Activated CD4-positive, alpha-beta T cell treated with anti-CD3 and anti-CD28 coated beads for 24 hours (primary cell): ENCODE data around the gene RBM19.
A peak's percentile ranks its signal among the peaks of the same experiment; 100 is the strongest.

Experiments used
- DNase-seq, 2 donors: peaks; one replicate each; pipeline ENCODE4 v3.0.0-alpha.2; 2020; ENCODE audit warnings: low read depth in 2 of 2

RBM19 gene

DNA sequence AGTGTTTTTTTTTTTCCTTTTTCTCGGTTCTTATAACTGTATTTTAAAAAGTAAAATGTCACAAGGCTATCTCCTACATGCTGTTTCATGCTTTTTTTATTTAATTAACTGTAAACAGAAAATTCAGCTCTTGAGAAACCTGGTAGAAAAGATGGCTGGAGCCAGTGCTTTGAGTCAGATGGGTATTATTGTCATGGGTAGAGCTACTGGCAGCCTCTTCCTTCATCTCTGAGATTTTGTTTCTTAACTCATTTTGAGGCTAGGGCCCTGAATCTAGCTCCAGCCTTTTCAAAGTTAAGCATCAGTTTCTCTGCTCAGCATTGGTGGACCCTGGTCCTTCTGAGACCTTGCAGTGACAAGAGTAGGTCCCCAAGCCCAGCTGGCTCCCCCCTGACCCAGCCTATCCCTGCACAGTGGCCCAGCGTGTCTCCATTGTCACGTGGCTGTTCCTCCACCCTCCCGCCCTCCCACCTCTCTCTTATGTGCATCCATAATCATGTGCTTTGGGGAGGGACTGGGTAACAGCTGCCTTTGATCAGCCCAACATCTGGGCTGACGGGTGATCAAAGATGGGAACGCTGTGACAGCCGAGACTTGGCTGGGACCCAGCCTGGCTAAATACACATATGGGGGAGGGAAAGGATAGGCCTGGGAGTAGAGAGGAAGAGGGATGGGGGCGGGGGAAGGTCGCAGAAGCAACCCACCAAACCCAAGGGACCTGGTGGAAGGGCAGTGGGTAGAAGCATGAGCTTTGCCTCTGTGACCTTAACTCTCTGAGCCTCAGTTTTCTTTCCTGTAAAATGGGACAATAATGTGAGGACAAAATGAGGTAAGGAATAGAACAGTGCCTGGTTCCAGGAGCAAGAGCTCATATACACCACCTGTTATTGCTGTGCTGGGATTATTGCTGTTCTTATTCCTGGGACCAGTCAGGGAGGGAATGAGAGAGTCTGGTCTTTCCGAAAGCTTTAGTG, 24.4 kb upstream of the RBM19 start:
- DNase-seq, result no peak

DNA sequence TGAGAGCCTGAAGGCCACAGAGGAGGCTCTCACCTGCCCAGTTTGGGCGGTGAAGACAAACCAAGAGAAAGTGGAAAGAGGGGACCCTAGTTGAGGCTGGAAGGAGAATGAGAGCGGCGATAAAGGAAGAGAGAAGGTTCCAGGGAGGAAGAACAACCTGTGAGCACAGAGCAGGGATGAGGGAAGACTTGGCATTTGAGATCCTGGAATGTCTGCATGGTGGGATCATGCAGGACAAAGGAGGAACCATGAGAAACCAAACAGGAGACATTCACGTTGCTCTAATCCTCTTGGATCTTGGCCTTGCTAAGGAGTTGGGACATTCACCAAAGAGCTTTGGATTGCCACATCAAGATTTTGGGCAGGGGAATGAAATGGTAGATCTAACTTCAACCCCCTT, 22.9 kb upstream of the RBM19 start:
- no peak for DNase-seq

DNA sequence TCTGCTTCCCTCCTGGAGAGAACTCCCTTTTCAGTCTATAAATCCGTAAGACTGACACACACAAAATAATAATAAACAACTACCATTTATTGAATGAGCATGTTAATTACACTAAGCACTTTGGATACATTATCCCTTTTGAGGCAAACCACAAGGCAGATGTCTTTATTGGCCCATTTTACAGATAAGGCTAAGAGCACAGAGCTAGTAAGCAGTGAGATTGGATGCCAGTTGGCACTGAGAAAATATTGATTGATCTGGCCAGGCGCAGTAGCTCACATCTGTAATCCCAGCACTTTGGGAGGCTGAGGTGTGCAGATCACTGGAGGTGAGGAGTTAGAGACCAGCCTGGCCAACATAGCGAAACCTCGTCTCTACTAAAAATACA, 21.9 kb upstream of the RBM19 start:
- no peak for DNase-seq

DNA sequence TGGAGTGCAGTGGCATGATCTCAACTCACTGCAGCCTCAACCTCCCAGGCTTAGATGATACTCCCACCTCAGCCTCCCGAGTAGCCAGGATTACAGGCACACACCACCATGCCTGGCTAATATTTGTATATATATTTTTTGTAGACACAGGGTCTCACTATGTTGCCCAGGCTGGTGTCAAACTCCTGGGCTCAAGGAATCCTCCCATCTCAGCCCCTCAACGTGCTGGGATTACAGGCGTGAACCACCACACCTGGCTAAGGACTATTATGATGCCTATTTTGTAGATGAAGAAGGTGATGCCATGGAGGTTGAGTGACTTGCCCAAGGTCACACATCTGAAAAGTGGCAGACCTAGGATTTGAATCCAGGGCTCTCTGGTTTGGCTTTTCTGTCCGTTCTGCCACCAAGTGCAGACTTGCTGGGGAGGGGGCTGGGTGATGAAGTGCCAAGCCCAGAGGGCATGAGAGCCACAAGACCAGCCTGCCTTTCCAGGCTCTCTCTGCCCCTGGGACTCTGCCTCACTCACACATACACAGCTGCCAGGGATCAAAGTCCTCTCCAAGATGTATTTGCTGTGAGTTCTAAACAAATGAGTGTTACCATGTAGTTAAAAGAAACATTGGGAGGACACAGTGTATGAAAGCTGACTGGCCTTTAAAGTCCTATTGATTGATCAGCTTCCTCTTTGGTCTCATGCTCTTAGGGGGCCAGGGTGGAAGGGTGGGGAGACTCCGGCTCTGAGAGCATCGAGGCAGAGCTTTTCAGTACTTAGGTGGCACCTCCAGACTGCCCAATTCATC, 21.3 kb upstream of the RBM19 start:
- no peak for DNase-seq

DNA sequence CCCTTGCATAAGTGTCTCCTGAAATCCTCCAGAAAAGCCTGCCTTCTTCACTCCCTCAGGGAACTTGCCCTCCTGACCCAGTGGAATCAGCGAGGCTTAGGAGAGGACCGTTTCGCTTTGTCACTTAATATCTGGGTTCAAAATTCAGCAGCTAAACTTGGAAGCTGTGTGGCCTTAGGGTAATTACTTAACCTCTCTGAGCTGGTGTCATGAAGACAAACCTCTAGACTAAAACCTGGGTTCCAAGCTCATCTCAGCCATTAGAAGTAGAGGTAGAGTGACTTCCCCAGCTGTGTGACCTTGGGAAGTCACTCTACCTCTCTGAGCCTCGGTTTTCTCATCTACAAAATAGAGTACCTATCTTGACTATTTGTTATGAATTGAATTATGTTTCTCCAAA, 18.3 kb upstream of the RBM19 start:
- DNase-seq, result no peak

DNA sequence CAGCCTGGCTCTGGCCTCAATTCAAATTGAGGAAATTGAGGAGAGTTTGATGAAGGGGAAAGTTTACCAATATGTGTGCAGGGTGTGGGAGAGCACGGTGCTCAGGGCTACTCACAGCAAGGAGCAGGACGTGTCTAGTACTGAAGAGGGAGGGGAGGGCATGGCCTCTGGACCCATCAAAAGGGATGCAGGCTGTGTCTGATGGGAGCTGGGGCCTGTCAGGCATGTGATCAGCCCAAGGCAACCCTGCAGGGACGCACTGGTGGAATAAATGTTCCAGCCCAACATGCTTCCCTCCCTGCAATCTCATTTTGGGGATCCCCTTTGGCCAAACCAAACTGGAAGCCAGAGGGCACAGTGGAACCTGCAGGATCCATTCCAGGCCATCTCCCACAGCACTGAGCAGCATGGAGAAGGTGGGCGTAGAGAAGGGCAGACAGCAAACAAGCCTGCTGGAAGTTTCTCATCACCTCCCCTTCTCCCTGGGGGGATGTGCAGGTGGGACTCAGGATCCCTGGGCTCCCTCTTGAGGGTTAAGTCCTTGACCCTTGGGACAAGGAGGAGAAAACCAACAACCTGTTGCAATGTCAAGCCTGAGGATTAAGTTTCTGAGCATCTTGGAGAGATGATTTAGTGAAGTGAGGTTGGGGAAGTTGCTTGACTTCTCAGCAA, 17.8 kb upstream of the RBM19 start:
- no peak for DNase-seq

DNA sequence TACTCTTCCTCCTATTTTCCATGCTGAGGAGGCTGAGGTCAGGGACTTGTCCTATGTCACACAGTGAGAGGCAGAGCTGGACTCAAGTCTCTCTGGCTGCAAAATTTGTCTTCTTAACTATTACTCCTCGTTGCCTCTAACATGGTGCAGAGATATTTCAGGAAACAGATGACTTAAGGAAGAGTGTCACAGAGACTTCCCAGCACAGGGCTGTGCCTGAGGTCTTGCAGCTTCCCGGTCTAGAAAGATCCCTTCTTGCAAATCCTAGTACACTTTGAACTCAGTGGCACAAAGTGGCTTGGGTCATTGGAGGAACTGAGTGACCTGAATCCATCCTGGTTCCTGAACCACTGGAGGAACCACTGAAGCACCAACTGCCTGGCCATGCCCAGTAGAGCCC, 17.1 kb upstream of the RBM19 start:
- no peak for DNase-seq

DNA sequence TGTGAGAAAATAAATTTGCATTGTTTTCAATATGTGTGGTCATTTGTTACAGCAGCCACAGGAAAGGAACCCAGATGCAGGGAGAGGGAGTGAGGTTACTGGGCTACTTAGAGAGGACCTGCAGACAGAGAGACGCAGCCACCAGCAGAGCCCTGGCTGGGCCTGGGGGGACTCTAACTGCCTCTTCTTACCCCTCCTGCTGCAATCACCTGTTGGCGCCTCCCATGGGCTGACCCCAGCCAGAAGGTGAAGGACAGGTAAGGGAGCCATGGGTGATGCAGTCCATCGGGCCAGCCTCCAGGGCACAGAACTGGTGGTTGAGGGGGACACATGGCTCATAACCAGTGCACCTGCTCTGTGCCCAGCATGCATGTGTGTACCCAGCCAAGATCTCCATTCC, 15.8 kb upstream of the RBM19 start:
- DNase-seq, result no peak

DNA sequence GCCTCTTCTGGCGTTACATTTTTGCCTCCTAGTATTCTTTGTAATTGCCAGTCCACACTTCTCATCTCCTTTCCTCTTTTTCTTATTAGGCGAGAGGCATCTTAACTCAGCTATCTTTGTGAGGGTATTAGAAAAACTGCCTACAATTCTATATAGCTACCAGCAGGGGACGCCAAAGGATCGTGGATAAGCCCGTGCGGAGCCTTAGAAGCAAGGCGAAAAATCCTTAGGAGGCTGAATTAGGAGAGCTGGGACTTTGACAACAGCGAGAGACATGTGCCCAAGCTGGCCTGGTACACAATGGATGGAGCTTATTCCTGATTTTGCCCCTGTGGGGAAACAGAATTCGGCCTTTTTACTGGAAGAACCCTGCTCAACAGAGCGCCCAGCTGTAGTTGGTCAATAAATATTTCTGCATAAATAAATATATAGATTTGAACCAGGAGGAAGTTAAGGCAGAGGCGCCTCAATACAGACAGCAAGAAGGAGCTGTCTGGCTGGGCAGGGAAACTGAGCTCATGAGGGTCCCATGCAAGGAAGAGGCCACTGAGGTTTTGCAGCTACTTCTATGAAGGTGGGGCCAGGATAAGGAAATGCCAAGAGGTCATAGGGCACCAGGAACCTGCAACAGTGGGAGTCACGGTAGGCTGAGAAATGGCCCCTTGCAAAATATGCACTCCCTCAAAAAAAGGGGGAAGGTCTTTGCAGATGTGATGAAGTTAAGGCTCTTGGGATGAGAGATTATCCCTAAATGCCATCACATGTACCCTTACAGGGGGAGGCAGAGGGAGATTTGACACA, 14.6 kb upstream of the RBM19 start:
- no peak for DNase-seq

DNA sequence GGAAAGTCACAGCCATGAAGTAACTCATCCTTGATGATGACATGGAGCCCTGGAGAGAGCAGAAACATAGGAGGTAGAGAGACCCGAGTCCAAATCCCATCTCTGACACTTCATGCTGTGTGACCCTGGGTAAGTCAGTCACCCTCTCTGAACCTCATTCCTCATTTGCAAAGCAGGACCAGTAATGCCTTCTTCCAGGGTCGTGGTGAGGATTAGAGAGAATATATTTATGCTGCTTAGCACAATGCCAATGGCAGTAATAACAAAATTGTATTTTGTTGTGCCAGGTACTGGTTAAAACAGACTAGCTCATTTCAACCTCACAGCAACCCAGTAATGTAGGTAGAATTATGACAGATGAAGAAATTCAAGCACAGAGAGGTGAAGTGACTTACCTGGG, 13.9 kb upstream of the RBM19 start:
- no peak for DNase-seq

DNA sequence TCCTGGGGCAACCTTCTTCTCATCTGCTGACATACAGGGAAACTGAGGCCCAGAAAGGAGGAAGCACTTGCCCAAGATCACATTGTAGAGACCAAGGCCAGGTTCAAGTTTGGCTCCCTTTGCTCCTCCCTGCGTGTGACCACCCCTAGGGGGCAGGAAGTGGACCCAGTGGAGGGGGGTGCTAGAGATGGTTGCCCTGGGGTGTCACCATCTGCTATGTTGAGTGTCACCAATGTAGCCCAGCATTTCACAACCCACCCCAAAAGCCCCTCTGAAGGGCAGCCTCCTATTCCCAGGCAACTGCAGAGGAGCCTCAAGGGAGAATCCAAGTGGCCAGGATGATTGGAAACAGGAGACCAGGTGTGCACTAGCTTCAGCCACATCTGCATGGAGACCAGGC, 12.0 kb upstream of the RBM19 start:
- no peak for DNase-seq

DNA sequence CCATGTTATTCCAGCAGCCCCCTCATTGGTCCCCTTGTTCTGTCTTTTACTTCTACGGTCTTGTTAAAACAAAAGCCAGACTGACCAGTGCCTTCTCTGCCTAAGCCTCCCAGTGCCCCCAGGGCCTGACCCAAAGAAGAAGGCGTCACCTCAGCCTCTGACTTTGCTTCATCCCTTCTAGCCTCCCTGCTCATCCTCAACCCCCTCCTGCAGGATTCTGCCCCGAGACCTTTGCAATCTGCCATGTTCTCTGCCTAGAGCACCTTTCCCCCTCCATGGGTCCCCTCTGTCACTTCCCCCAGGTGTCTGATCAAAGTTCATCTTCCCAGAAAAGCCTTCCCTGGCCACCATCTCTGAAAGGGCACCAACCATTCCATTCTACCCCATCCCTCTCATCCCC, 7.9 kb upstream of the RBM19 start:
- DNase-seq, result no peak

DNA sequence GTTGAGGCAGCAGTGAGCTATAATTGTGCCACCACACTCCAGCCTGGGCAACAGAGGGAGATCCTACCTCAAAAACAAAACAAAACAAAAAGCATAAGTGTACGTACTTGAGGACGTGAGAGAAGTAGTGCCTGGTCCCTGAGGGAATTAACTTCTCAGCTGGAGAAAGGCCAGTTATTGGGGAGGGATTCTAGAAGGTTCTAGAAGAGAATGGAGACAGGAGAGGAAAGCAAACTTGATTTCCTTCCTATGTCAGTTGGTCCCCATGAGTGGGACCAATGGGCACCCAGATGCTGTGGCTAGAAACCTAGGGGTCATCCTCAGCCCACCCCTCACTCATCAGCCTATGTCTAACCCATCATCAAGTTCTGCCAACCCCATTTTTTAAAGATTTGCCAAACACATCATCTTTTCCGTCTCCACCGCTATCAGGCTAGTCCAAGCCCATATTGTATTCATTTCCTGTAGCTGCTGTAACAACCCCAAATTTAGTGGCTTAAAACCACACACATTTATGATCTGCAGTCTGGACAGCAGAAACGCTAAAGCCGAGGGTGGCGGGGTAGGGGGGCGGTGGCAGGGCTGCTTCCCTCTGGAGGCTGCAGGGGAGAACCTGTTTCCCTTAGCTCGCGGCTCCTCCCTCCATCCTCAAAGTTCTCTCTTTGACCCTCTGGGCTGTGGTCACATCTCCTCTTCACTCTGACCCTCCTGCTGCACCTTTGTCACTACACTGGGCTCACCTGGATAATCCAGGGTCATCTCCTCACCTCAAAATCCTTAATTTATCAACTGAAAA, 7.2 kb upstream of the RBM19 start:
- DNase-seq, result no peak

DNA sequence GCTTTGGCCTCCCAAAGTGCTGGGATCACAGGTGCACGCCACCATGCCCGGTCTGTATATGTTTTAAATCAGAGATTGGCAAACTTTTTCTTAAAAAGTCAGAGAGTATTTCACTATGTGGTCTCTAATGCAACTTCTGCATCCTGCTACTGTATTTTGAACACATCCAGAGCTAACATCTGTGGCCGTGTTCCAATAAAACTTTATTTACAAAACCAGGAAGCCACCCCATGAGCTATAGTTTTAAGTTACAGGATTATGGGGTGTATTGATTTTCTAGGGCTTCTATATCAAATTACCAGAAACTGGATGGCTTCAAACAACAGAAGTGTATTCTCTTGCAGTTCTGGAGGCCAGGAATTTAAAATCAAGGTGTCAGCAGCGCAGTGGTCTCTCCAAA, 5.3 kb upstream of the RBM19 start:
- no peak for DNase-seq

DNA sequence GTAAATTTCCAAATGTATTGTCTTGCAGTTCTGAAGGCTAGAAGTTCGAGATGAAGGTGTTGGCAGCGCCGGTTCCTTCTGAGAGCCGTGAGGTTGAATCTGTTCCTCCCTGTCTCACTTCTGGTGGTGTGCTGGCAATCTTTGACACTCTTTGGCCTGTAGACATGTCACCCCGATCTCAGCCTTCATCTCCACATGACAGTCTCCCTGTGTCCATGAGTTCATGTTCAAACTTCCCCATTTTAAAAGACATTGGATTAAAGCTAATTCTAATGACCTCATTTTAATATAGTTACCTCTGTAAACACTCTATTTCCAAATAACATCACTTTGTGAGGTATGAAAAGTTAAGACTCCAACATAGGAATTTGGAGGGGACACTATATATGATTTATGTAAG, 4.1 kb upstream of the RBM19 start:
- DNase-seq, result no peak

DNA sequence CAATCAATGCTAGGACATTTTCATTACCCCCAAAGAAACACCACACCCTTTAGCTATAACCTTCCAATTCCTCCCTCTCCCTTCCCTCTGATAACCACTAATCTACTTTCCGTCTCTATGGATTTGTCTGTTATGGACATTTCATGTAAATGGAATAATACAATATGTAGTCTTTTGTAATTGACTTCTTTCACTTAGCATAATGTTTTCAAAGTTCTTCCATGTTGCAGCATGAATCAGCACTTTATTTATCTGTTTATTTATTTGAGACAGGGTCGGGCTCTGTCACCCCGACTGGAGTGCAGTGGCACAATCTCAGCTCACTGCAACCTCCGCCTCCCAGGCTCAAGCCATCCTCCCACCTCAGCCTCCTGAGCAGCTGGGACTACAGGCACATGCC, 1.2 kb upstream of the RBM19 start:
- no peak for DNase-seq

DNA sequence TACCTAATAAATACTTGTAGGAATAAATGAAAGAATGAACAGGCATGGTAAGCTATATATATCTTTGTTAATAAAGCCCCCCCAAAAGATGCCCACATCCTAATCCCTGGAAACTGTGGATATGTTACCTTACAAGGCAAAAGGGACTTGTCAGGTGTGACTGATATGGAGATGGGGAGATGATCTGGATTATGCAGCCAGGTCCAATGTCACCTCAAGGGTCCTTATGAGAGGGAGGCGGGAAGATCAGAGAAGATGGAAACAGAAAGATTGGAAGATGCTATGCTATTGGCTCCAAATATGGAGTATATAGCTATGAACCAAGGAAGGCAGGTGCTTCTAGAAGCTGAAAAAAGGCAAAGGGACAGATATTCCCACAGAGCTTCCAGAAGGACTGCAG, 3.4 kb downstream of the RBM19 start:
- no peak for DNase-seq

DNA sequence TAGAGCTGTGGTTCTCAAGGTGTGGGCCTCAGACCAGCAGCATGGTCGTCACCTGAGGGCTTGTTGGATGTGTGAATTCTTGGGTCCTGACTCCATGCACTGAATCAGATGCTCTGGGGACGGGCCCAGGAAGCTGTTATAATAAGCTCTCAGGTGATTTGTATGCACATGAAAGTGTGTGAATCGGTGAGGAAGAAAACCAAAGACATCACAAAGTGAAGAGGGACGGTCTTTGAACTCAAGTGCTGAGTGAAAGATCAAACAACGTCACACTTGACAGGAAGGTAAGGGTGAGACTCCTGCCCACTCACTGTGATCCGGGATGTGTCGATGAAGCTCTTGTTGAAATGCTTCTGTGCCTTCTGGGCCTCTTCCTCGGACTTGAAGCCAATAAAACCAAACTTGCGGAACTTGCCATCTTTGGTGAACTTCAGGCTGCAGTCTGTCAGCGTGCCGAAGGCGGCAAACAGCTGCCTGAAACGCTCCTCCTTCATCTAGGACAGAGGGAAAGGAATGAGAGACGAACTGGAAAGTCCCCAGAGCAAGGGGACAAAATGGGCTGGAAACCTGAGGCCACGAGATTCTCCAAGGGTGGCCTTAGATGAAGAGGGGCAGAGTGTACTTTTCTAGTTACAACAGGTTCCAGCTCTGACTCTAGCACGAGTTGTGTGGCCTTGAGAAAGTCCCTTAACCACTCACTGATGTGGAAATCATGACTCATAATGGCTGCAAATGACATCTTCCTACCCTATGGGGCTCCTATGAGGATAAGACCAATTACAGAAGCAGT, 4.0 kb downstream of the RBM19 start:
- DNase-seq, result peak; percentile 27 to 28

DNA sequence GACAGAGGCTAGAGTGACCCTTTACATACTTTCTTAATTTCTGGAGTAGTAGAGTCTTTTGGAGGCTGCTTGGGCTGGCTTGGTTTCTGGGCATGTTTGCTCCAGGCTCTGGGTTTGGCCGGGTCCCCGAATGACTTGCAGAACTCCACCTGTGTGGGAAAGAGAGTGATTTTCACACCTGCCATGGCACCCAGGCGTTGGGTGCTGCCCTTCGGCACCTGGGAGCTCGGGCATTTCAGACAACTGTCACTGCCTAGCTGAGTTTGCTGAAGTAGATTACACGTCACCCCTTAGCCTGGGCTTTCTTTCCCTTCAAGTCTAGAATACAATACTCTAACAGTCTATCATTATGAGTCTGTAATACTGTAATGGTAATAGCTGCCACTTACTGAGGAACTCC, 6.1 kb downstream of the RBM19 start:
- no peak for DNase-seq

DNA sequence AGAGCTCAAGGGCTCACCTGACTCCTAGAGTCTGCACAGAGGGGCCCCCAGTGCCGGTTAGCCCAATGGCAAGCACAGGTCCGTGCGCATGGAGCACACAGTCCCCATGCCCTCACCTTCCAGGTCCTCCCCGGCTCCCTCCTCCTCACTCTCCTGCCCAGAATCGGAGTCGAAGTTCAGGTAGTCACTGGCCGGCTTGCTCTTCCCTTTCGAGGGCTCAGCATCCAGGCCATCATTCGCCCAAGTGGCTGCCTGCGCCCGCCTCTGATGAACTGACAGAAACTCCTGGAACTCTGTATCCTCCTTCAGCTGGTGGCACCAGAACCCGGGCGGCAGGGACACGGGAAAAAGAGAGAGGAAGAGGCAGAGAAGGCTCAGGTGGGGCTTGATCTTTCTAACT, 7.0 kb downstream of the RBM19 start:
- DNase-seq, result no peak
